Psoas muscle (tissue), 8 donors: Measurements from ENCODE around the gene TMEM74B. TPM values are rescaled to one million over a fixed set of nuclear protein-coding genes. Genes with fewer than 3 reads are reported as not detected.

Experiments
- ATAC-seq, 4 donors: fragments of 200-7000 bp; cut with Tn5 transposase; one replicate each; pipeline ENCODE4 v1.9.1; 2020; ENCODE audit warnings: moderate library complexity in 3 of 4, mild to moderate bottlenecking in 2 of 4
- DNase-seq, 2 donors: peaks; one replicate each; pipeline ENCODE4 v3.0.0-alpha.2; 2020
- H3K27ac ChIP-seq: fragments of 200-600 bp; one replicate; pipeline ENCODE4 v1.8.0; 2022
- H3K27me3 ChIP-seq, 3 donors: fragments of 200-600 bp in 1 of 3; one replicate each; pipeline versions ENCODE4 v1.6.1 to v1.8.0; 2013 to 2022; ENCODE audit warnings: low read length in 2 of 3, mild to moderate bottlenecking in 2 of 3, moderate library complexity in 1 of 3; ENCODE audit not compliant: insufficient read depth in 3 of 3
- H3K36me3 ChIP-seq, 2 donors: fragments of 200-600 bp in 1 of 2; one replicate each; pipeline versions ENCODE4 v1.6.1 to v1.8.0; 2013 to 2022; ENCODE audit warnings: low read depth in 1 of 2, mild to moderate bottlenecking in 1 of 2, moderate library complexity in 1 of 2; ENCODE audit not compliant: insufficient read depth in 1 of 2
- H3K4me1 ChIP-seq: fragments of 200-600 bp; one replicate; pipeline ENCODE4 v1.8.0; 2022
- H3K4me3 ChIP-seq: fragments of 200-600 bp; one replicate; pipeline ENCODE4 v1.8.0; 2022; ENCODE audit warnings: mild to moderate bottlenecking
- H3K9me3 ChIP-seq: fragments of 200-600 bp; one replicate; pipeline ENCODE4 v1.8.0; 2022
- WGBS, 3 donors: extraction: QIAGEN DNeasy Blood & Tissue Kit; methylation state at CpG; one replicate each; pipeline versions ENCODE4 v1.1.6 to v1.1.7; 2013; 5-methylcytosine and 5-hydroxymethylcytosine counted together
- intact Hi-C, 2 donors: fragments of 100-400 bp; cut with DNase I; formaldehyde crosslinking; loops; one replicate each; pipeline versions ENCODE4 v1.11.0 to v1.14.2; 2022
- polyA plus RNA-seq, 3 donors: library from polyadenylated mRNA; stranded (reverse); fragments of 200-250 nt; gene quantifications; one replicate each; pipeline ENCODE4 v1.2.3, GENCODE V29; 2013
- total RNA-seq, 4 donors: library from RNA; stranded (reverse); fragmentation: NEBNext Ultra II Directional in 2 of 4; extraction: Animal tissue kit (Norgen Biotek cat#: 25700) in 2 of 4; gene quantifications; one replicate each; pipeline versions ENCODE4 v1.2.1 to v1.2.4, GENCODE V29; 2021 to 2023
- TF ChIP-seq, protein P1 (sequence below): fragments of 200-600 bp; IDR thresholded peaks from one replicate; pipeline ENCODE4 v1.8.0; 2022; ENCODE audit warnings: antibody characterized with exemption
- donor health status: healthy with polysubstance abuse.
- donor health status: DM: no; HTN: no; CAD: no; lungs with moderate emphysema.
- donor health status: Bipolar disorder and iron deficiency.
- donor health status: healthy.
- donor health status: DM: yes; HTN: yes; CAD: no.
- donor health status: DM: no; HTN: no; CAD: no.
- donor health status: DM: no; HTN: no; CAD: no.
- donor health status: DM: yes; HTN: yes; CAD: no.

The TMEM74B gene
- total and polyA plus RNA-seq, 7 donors: 0.22 to 2.1 (median 0.67) TPM

DNA sequence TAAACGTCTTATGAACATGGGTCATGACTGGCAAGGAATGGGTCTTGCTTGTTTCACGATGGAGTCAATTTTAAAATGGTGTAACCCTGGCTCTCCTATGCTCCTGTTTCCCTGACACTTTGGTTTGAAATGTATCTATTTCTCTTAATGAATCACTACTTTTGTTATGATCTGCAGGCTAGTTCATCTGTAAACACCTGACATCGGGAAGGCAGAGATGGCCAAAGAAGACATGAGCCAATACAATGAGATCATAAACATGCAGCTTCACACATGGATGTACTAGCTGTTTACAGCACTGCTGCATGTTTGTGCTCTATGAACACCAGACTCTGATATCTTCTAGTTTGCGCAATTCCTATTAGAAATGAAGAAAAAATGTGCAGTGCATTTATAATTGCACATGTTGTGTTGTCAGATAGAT is 30.1 kb upstream of the TMEM74B start:
- no peak for ATAC-seq
- peaks cover 0 to 5% (median 0%) of the 10 kb centered on the region in 3 donors for H3K27me3 ChIP-seq
- no peak overlapping the region for H3K4me3 ChIP-seq
- no peaks in the 10 kb centered on the region for H3K4me1 ChIP-seq
- 72 to 79% (median 75%) methylated on average over 4 of the region's 4 CpGs for WGBS, 3 donors
- TF ChIP-seq, protein P1, sequence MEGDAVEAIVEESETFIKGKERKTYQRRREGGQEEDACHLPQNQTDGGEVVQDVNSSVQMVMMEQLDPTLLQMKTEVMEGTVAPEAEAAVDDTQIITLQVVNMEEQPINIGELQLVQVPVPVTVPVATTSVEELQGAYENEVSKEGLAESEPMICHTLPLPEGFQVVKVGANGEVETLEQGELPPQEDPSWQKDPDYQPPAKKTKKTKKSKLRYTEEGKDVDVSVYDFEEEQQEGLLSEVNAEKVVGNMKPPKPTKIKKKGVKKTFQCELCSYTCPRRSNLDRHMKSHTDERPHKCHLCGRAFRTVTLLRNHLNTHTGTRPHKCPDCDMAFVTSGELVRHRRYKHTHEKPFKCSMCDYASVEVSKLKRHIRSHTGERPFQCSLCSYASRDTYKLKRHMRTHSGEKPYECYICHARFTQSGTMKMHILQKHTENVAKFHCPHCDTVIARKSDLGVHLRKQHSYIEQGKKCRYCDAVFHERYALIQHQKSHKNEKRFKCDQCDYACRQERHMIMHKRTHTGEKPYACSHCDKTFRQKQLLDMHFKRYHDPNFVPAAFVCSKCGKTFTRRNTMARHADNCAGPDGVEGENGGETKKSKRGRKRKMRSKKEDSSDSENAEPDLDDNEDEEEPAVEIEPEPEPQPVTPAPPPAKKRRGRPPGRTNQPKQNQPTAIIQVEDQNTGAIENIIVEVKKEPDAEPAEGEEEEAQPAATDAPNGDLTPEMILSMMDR: no peak
- DNase-seq: no peak
- no peaks in the 10 kb centered on the region for H3K9me3 ChIP-seq
- intact Hi-C loops: loop anchor here (5.0 to 10.0 kb wide), 3 partner anchors 93 to 260 kb away; no protein-coding TSS in a partner anchor
- no peak overlapping the region for H3K27ac ChIP-seq
- H3K36me3 ChIP-seq: no peaks in the 10 kb centered on the region

DNA sequence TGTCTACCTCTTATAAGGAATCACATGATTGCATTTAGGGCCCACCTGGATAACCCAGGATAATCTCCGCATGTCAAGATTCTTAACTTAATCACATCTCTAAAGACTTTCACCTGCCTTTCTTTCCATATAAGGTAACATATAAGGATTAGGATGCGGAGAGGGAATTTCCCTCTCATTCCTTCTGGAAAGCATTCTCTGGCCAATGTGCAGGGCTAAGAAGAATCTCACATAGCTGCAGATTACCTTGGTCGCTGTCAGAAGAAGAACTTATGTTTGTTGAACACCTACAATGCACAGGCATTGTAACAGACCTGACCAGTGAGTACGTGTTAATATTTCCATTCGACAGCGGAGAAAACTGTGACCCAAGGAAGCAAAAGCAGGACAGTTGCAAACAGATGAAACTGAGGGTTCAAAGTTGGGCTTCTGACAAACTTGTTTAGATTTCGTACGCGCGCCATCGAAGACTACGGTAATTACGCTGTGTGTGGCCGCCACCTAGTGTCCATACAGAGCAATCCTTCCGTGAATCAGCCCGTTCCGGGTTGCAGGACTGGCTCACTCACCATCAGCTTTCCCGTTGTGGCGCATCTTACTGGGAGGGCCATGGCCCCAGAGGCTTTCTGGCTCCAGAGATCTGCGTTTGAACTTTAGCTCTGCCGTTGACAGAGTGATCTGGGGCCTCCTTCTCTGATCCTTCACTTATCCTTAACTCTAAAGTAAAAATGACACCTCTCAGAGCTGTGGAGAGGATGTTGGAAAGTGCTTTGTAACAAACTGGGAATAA is 28.0 kb upstream of the TMEM74B start:
- TF ChIP-seq, protein P1: peak; percentile 80
- ATAC-seq (peak; percentile 80 to 94 (median 91)), DNase-seq (peak; percentile 61 to 73)
- peaks cover 0 to 5% (median 0%) of the 10 kb centered on the region in 3 donors for H3K27me3 ChIP-seq
- no peaks in the 10 kb centered on the region for H3K36me3 ChIP-seq
- H3K27ac ChIP-seq: no peak overlapping the region
- intact Hi-C loops: loop anchor here (2.0 to 10.0 kb wide), 4 partner anchors 91 to 394 kb away; no protein-coding TSS in a partner anchor
- H3K9me3 ChIP-seq: no peaks in the 10 kb centered on the region
- H3K4me1 ChIP-seq: no peaks in the 10 kb centered on the region
- H3K4me3 ChIP-seq: no peak overlapping the region
- 13 to 14% (median 13%) methylated on average over 21 of the region's 21 CpGs for WGBS, 3 donors

DNA sequence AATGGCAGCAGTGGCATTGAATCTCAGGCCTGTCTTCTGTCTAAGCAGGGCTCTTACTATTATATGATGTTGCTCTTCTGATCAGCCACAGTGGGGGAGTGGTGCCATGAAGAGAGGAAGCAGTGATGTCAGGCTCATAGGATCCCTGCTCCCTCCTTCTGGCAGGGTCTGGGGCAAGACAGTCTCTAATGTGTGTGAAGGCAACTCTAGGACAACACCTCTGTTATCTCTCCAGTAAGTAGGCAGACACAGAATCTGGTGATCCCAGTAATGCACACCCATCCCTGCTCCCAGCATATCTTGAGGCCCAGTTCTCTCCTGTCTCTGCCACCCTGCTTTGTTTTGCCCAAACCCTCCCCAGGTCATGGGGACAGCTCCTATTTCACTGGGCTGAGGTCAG is 27.2 kb upstream of the TMEM74B start:
- intact Hi-C loops: loop anchor here (2.0 to 10.0 kb wide), 4 partner anchors 90 to 393 kb away; no protein-coding TSS in a partner anchor
- no peak for ATAC-seq
- TF ChIP-seq, protein P1: no peak

DNA sequence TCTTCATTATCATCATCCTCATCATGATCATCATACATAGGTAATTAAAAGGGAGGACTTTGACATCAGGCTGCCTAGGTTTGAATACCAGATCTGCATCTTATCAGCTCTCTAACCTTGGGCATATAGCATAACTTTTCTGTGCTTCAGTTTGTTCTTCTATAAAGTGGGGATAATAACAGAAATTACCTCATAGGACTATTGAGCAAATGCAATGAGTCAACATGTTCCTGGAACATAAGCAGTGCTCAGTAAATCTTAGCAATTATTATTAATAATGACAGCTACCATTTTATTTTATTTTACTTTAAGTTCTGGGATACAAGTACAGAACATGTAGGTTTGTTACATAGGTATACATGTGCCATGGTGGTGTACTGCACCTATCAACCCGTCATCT is 25.7 kb upstream of the TMEM74B start:
- Histone ChIP-seq H3K4me3 (no peak overlapping the region), H3K36me3 (no peaks in the 10 kb centered on the region), H3K9me3 (no peaks in the 10 kb centered on the region), H3K27ac (no peak overlapping the region), H3K4me1 (no peaks in the 10 kb centered on the region), H3K27me3 (peaks cover 0 to 5% (median 0%) of the 10 kb centered on the region in 3 donors)
- DNase-seq (no peak), ATAC-seq (no peak)
- 91 to 96% (median 92%) methylated on average over 1 of the region's 1 CpG for WGBS, 3 donors
- TF ChIP-seq, protein P1: no peak
- intact Hi-C loops: loop anchor here (5.0 to 10.0 kb wide), 3 partner anchors 88 to 256 kb away; no protein-coding TSS in a partner anchor

More for the DNA sequence above, 27.2 kb upstream of the TMEM74B start:
- Histone ChIP-seq H3K36me3 (no peaks in the 10 kb centered on the region), H3K27me3 (peaks cover 0 to 5% (median 0%) of the 10 kb centered on the region in 3 donors), H3K9me3 (no peaks in the 10 kb centered on the region), H3K27ac (no peak overlapping the region), H3K4me3 (no peak overlapping the region), H3K4me1 (no peaks in the 10 kb centered on the region)
- DNase-seq: no peak
